ENCODE measurements around the gene PROX1.

PROX1 gene, protein sequence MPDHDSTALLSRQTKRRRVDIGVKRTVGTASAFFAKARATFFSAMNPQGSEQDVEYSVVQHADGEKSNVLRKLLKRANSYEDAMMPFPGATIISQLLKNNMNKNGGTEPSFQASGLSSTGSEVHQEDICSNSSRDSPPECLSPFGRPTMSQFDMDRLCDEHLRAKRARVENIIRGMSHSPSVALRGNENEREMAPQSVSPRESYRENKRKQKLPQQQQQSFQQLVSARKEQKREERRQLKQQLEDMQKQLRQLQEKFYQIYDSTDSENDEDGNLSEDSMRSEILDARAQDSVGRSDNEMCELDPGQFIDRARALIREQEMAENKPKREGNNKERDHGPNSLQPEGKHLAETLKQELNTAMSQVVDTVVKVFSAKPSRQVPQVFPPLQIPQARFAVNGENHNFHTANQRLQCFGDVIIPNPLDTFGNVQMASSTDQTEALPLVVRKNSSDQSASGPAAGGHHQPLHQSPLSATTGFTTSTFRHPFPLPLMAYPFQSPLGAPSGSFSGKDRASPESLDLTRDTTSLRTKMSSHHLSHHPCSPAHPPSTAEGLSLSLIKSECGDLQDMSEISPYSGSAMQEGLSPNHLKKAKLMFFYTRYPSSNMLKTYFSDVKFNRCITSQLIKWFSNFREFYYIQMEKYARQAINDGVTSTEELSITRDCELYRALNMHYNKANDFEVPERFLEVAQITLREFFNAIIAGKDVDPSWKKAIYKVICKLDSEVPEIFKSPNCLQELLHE

DNA sequence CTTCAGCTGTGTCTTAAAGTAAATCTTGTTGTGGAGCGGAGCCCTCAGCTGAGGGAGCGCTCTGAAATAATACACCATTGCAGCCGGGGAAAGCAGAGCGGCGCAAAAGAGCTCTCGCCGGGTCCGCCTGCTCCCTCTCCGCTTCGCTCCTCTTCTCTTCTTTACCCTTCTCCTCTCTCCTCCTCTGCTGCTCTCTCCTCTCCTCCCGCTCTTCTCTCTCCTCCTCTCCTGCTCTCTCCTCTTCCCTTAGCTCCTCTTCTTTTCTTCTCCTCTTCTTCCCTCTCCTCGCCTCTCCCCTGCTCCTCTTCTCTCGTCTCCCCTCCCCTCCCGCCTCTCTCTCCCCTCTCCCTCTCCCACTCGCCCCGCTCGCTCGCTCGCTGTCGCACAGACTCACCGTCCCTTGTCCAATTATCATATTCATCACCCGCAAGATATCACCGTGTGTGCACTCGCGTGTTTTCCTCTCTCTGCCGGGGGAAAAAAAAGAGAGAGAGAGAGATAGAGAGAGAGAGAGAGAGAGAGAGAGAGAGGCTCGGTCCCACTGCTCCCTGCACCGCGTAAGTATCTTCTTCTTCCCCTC is at the start of gene PROX1:
Gene PROX1 (plus strand): TSS at position 47 of the 580 bp plus-strand sequence. CDS start 8,563 bp downstream, outside the sequence.
- in situ Hi-C loops (cut with MboI; ENCODE audit: low sequenced_read_pairs): no loop called here

GRCh38 chr1:213938776-213939175 is 49.0 kb upstream of the PROX1 start:
- in situ Hi-C loops (cut with MboI; ENCODE audit: low sequenced_read_pairs): no loop called here

GRCh38 chr1:213939888-213940287 is 47.9 kb upstream of the PROX1 start:
- in situ Hi-C loops (cut with MboI; ENCODE audit: low sequenced_read_pairs): no loop called here

- in situ Hi-C loops (cut with MboI; ENCODE audit: low sequenced_read_pairs): no loop called here
Observed at GRCh38 chr1:213940947-213941346, 46.8 kb upstream of the PROX1 start.

GRCh38 chr1:213942061-213942460 is 45.7 kb upstream of the PROX1 start:
- in situ Hi-C loops (cut with MboI; ENCODE audit: low sequenced_read_pairs): no loop called here

- in situ Hi-C loops (cut with MboI; ENCODE audit: low sequenced_read_pairs): no loop called here
Observed at GRCh38 chr1:213947200-213947801, 40.5 kb upstream of the PROX1 start.

- in situ Hi-C loops (cut with MboI; ENCODE audit: low sequenced_read_pairs): no loop called here
Observed at GRCh38 chr1:213951876-213952275, 35.9 kb upstream of the PROX1 start.

GRCh38 chr1:213953806-213954205 is 34.0 kb upstream of the PROX1 start:
- in situ Hi-C loops (cut with MboI; ENCODE audit: low sequenced_read_pairs): no loop called here

DNA sequence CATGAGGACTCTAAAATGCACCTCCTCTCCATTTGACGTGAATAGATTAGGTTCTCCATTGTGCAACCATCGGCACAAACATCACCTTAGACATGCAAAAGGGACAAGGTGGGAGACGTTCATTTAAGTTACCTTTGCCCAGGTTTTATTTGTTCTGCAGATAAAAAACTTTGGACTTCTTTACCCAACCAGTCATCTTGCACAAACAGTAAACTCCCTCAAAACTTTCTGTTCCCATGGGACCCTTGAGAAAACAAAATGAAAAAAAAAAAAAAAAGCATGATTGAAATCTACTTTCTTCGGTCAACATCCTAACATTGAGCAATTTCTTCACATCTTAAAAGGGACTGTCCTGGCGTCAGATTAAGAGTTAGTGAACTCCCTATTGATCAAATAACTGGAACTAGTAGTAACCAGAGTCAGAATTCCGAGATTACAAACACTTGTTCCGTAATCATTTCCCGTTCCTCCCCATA is 31.4 kb upstream of the PROX1 start:
- in situ Hi-C loops (cut with MboI; ENCODE audit: low sequenced_read_pairs): no loop called here

- in situ Hi-C loops (cut with MboI; ENCODE audit: low sequenced_read_pairs): no loop called here
Observed at GRCh38 chr1:213958346-213958745, 29.4 kb upstream of the PROX1 start.

DNA sequence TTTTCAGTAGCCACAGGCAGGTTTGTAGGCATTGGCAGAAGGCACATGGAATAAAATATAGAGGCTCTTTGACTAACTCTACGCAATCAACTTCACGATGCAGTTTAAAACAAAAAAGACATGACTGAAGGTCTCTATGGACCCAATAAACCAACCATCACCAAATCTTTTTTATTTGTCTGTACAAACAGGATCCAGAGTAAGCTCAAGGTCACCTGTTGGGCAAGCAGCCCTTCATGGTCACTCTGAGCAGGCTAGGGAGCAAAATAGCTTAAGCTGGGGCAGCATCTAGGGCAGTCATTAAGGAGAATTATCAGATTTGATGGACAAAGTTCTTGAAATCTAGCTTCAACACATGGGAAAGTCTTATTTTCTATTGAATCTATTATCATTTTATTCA is 26.8 kb upstream of the PROX1 start:
- in situ Hi-C loops (cut with MboI; ENCODE audit: low sequenced_read_pairs): no loop called here

DNA sequence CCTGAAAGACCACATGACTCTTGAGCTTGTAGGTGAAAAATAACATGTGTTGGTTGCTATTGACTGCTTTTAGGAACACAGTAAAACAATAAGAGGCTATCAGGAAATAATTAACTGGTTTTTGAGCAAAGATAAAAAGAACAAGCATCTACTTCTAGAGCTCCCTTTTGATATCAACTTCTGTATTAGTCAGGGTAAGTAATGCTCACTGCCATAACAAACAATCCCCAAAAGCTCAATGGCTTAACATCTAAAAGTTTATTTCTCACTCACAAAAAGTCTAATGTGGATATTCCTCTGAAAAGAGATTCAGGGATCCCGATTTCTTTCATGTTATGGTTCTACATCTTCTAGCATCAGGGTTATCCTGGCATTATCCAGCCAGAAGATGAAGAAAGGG is 25.3 kb upstream of the PROX1 start:
- in situ Hi-C loops (cut with MboI; ENCODE audit: low sequenced_read_pairs): no loop called here

DNA sequence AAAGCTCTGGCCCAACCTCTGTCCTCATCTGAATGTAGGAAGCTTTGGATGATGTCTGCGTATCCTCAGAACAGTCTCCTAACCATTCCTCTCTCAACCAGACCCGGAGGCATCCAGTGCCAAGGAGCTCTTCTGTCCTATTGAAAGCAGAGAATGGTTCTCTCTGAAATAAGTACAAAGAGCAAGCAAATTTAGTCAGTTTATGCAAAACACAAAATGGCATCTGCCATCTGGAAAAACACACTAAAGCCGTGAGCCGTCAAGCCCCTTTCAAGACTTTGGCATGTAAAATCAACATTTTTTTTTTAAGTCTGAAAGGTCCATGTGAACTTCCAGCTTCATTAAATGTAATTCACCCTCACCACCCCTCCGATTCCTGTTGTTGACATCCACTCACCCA is 21.7 kb upstream of the PROX1 start:
- in situ Hi-C loops (cut with MboI; ENCODE audit: low sequenced_read_pairs): no loop called here

DNA sequence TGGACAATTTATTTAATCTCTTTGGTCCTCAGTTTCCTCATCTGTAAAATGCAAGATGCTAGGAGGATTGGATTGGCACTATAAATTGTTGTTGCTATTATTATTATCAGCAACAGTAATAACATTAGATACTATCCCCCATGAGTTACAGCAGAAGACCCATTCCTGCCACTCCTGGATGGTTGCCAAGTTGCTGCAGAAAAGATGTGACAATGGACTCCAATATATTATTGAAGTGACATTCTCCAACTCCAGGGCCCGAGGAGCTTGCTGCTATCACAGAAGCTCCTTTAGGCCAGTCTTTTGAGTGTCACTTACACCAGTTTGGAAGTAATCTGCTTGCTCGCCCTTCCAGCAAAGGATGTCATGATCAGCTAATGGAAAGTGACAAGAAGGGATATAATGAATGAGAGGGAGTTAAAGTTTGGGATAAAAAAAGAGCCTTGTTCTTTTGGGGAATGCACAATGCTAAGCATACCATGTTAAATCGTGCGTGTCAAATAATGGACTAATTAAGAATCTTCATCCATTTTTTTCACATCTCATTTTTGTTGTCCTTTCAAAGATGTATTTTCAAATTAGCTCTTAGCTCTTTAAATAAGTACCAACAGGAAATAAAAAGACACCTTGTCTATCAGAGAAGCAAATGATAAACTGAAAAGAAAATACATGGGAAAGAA is 19.5 kb upstream of the PROX1 start:
- in situ Hi-C loops (cut with MboI; ENCODE audit: low sequenced_read_pairs): no loop called here

- in situ Hi-C loops (cut with MboI; ENCODE audit: low sequenced_read_pairs): no loop called here
Observed at GRCh38 chr1:213969958-213970555, 17.7 kb upstream of the PROX1 start.

DNA sequence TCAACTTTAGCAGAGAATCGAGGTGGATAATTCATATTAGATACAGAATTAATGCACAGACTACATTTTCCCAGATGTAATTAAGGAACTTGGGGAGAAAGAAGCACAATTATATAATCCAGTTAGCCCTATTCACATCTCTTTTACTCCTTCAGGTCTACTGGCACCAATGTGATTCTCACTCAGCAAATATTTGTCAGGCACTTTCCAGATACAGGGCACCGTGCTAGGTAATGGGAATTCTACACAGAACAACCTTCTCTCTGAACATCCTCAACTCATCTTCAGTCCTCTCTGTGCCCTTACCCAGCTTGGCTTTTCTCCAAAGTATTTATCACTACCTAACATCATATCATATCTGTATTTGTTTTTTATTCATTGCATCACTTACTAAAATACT is 15.6 kb upstream of the PROX1 start:
- in situ Hi-C loops (cut with MboI; ENCODE audit: low sequenced_read_pairs): no loop called here

GRCh38 chr1:213973129-213973528 is 14.6 kb upstream of the PROX1 start:
- in situ Hi-C loops (cut with MboI; ENCODE audit: low sequenced_read_pairs): no loop called here

DNA sequence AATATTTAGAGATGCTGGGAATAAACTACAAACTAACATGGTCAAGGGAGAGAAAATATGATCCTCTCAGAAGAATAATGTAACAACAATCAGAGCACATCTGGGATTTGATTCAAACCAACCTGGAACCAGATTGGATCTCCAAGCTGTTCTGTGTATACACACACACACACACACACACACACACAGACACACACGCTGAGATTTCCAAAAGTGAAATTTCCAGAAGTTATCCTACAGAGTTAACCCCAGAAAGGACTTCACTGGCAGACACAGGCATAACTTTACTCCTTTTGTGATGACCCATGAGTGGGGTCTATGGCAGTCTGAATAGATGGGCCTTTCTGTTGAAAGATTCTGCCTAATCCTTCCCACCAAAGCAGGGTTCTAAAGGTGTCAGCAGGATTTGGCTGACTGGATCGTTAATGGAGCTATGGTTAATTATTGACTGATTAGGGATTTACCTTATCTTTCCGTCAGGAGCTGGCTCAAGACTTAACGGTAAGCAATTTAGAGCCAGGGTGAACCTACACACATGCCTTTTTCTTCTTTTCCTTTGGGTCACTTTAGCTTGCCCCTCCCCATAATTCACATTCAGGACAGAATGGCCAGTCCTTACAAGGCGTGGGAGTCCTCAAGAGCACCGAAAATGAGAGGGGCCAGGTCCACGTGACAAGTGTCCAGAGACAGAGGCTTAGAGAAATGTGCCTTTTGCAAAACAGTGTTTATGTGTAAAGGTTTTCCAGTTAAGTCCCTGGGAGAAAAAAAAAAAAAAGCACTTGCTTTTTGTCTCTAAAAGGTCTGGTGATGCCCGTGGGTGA is 10.9 kb upstream of the PROX1 start:
- in situ Hi-C loops (cut with MboI; ENCODE audit: low sequenced_read_pairs): no loop called here

- in situ Hi-C loops (cut with MboI; ENCODE audit: low sequenced_read_pairs): no loop called here
Observed at GRCh38 chr1:213977486-213977842, 10.3 kb upstream of the PROX1 start.

DNA sequence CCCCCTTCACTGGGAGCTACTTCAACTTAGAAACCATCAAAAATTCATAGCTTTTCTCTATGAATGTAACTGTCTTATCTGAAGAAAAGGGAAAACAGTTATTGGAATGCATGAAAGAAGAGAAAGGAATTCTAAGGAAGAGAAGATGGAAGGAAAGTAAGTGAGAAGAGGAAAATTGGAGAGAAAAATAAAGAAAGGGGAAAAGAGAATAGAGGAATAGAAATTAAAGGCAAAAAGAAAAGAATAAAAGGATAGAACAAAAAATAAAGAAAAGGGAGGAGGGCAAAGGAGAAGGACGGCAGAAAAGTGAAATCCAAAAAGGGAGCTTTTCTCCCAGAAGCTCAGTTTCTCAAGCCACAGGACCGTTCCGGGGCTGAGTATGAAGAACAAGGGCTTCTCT is 9.9 kb upstream of the PROX1 start:
- in situ Hi-C loops (cut with MboI; ENCODE audit: low sequenced_read_pairs): no loop called here

All from HL-60/S4 treated with phorbol 12-myristate 13-acetate at 8.2 ng/mL for 4 days and 3 days (cell line).